GM19468 (cell line): ENCODE results near the gene ASB15.
"Not testable (repeated sequence)": the region's sequence is repeated elsewhere in the genome, so short reads cannot be mapped to it uniquely, and the experiment has no call there.

Source experiments
- ATAC-seq: cut with Tn5 transposase; IDR thresholded peaks from one replicate; pipeline ENCODE4 v1.9.1; 2021; ENCODE audit warnings: mild to moderate bottlenecking, moderate library complexity, moderate number of reproducible peaks; ENCODE audit not compliant: unreplicated experiment; ENCODE audit errors: extremely low read depth

The ASB15 gene

GRCh38 chr7:123633553-123633952 is 31.9 kb downstream of the ASB15 start:
- no peak for ATAC-seq

- not testable (repeated sequence) for ATAC-seq
These were observed 32.5 kb downstream of the ASB15 start for GRCh38 chr7:123634011-123634573.

- ATAC-seq = no peak
These were observed 34.1 kb downstream of the ASB15 start for GRCh38 chr7:123635551-123636359.

GRCh38 chr7:123637203-123637602 is 35.6 kb downstream of the ASB15 start:
- ATAC-seq = no peak

GRCh38 chr7:123637878-123638277 is 36.3 kb downstream of the ASB15 start:
- no peak for ATAC-seq

GRCh38 chr7:123639631-123640030 is 38.0 kb downstream of the ASB15 start:
- no peak for ATAC-seq

GRCh38 chr7:123640583-123640982 is 39.0 kb downstream of the ASB15 start:
- no peak for ATAC-seq

GRCh38 chr7:123641901-123642300 is 40.3 kb downstream of the ASB15 start:
- ATAC-seq = no peak

GRCh38 chr7:123643495-123644441 is 42.1 kb downstream of the ASB15 start:
- no peak for ATAC-seq

- ATAC-seq = no peak
These were observed 43.9 kb downstream of the ASB15 start for GRCh38 chr7:123645516-123645915.

GRCh38 chr7:123647106-123647730 is 45.6 kb downstream of the ASB15 start:
- no peak for ATAC-seq

- no peak for ATAC-seq
These were observed 48.3 kb downstream of the ASB15 start for GRCh38 chr7:123649964-123650363.

GRCh38 chr7:123650595-123650994 is 49.0 kb downstream of the ASB15 start:
- no peak for ATAC-seq

GRCh38 chr7:123652406-123652805 is 50.8 kb downstream of the ASB15 start:
- ATAC-seq = no peak

- no peak for ATAC-seq
These were observed 51.5 kb downstream of the ASB15 start for GRCh38 chr7:123653162-123653561.

- ATAC-seq = no peak
These were observed 54.0 kb downstream of the ASB15 start, which contains the start of gene LMOD2 for GRCh38 chr7:123655614-123656013. LMOD2 (plus strand) TSS chr7:123655866; CDS start chr7:123655964, 98 bp downstream.

GRCh38 chr7:123656544-123657303 is 55.1 kb downstream of the ASB15 start:
- no peak for ATAC-seq

- no peak for ATAC-seq
These were observed 55.7 kb downstream of the ASB15 start for GRCh38 chr7:123657304-123657685.

GRCh38 chr7:123658023-123658422 is 56.4 kb downstream of the ASB15 start:
- no peak for ATAC-seq
